ENCODE results near the gene GGN. TPM values are rescaled to one million over a fixed set of nuclear protein-coding genes. Genes with fewer than 3 reads are reported as not detected.

GGN gene
- total RNA-seq, 4 donors from 2014 or later = 2.5 to 10.1 (median 6.2) TPM

DNA sequence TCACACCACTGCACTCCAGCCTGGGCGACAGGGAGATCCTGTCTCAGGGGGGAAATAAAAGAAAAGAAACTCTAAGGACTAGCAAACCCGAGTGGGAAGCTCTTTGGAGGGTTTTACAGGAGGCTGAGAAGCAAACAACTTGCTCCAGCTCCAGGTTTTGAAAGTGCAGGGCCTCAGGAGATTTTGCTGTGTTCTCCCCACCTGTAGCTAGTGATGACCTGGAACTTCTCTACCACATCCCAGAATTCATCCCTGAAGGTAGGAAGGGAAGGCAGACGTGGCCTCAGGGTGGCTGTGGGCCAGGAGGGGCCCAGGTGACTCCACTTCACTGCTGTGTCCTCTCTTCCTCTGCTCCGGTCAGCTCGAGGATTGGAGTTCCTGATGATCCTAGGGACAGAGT, 29.8 kb downstream of the GGN start:
- TF ChIP-seq, protein P1, sequence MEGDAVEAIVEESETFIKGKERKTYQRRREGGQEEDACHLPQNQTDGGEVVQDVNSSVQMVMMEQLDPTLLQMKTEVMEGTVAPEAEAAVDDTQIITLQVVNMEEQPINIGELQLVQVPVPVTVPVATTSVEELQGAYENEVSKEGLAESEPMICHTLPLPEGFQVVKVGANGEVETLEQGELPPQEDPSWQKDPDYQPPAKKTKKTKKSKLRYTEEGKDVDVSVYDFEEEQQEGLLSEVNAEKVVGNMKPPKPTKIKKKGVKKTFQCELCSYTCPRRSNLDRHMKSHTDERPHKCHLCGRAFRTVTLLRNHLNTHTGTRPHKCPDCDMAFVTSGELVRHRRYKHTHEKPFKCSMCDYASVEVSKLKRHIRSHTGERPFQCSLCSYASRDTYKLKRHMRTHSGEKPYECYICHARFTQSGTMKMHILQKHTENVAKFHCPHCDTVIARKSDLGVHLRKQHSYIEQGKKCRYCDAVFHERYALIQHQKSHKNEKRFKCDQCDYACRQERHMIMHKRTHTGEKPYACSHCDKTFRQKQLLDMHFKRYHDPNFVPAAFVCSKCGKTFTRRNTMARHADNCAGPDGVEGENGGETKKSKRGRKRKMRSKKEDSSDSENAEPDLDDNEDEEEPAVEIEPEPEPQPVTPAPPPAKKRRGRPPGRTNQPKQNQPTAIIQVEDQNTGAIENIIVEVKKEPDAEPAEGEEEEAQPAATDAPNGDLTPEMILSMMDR (IDR thresholded peaks at IDR 0.05) = no peak
- TF ChIP-seq POLR2A (IDR thresholded peaks at IDR 0.05) = no peak
- no peak for DNase-seq
- Histone ChIP-seq H3K36me3 (no peaks in the 10 kb centered on the region), H3K4me3 (no peak overlapping the region), H3K9me3 (no peaks in the 10 kb centered on the region), H3K4me1 (peaks cover 0 to 19% (median 4%) of the 10 kb centered on the region in 4 donors), H3K27me3 (no peaks in the 10 kb centered on the region), H3K27ac (no peak overlapping the region)

DNA sequence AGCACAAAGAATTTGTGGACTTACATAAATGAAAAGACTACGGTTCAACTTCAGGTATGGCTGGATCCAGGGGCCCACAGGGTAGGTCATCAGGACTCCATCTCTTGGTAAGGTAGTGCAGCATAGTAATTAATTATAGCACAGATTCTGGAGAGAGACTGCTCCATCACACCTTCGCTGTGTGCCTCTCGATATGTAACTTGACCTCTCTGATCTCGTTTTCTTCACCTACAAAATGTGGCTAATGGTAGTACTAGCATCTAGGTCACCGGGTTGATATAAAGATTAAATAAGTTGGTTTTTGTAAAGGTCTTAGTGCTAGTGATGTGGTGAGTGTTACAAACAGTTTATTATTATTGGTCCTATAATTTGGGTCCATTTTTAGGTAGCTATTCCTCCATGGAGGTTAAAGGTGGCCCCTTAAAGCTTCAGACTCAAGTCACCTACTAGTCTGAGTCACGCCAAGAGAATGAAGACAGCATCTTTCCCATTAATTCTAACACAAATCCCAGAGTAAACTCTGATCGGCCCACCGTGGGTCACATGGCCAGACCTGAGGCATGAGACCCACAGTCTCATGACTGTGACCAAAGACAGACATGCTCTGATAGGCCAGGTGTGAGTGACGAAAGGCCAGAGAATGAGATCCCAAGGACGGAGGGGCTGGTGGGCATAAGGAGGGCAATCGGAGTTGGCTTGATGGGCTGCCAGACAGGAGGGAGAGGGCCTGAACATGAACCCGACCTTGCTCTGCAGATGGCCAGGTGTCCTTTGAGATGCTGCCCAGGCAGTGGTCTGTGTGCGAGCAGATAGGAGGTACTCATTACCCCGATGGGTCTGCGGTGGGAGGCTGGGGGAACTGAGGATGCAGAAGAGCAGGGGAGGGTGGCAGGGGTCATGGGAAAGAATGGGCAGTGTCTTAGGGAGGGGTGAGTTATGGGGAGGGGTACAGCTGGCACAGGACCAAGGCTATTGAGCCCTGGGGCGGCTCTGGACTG, 31.8 kb downstream of the GGN start:
- Histone ChIP-seq H3K9me3 (no peaks in the 10 kb centered on the region), H3K36me3 (no peaks in the 10 kb centered on the region), H3K4me3 (no peak overlapping the region), H3K27me3 (no peaks in the 10 kb centered on the region), H3K27ac (no peak overlapping the region), H3K4me1 (peaks cover 0 to under 1% (median 0%) of the 10 kb centered on the region in 4 donors)
- DNase-seq = no peak
- TF ChIP-seq POLR2A (IDR thresholded peaks at IDR 0.05) = no peak
- TF ChIP-seq, protein P1 (IDR thresholded peaks at IDR 0.05) = no peak

DNA sequence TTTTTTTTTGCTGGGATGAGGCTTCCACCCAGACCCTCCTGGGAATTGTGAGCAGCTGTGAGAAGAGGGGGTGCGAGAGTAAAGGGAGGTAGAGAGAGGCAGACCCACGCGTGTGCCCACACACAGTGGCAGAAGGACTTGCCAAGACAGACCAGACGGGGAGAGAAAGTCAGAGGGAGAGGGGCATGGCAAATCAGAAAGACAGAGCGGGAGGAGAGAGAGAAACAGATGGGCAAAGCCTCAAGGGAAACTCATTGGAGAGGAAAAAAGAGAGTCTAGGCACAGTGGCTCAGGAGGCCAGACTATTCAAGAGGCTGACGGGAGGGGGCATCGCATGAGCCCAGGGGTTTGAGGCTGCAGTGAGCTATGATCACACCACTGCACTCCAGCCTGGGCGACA, 35.2 kb downstream of the GGN start:
- H3K27me3 ChIP-seq = no peaks in the 10 kb centered on the region
- no peak overlapping the region for H3K27ac ChIP-seq
- H3K4me1 ChIP-seq = no peaks in the 10 kb centered on the region
- H3K4me3 ChIP-seq = no peak overlapping the region
- no peak for TF ChIP-seq POLR2A (IDR thresholded peaks at IDR 0.05)
- TF ChIP-seq, protein P1 (IDR thresholded peaks at IDR 0.05) = no peak
- no peak for DNase-seq
- H3K9me3 ChIP-seq = no peaks in the 10 kb centered on the region
- no peaks in the 10 kb centered on the region for H3K36me3 ChIP-seq

DNA sequence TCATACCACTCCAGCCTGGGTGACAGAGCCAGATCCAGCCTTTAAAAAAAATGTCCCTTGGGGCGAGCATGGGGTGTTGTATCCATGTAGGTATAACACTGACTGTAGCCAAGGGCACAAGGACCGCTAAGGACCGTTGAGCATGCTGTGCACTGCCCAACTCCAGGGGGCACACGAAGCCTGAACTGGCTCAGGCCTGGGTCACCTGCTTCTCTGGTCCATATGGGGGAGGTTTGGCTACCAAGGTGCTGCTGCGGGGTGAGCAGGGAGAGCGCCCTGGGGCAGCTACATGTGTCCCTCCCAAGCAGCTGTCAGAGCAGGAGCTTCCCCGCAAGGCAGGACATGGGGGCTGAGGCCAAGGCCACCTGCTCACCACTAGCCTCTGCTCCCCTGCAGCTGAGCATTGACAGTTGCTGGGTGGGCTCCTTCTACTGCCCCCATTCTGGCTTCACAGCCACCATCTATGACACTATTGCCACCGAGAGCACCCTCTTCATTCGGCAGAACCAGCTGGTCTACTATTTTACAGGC, 35.9 kb downstream of the GGN start:
- TF ChIP-seq, protein P1 (IDR thresholded peaks at IDR 0.05) = no peak
- TF ChIP-seq POLR2A (IDR thresholded peaks at IDR 0.05) = no peak
- no peaks in the 10 kb centered on the region for H3K36me3 ChIP-seq
- H3K4me3 ChIP-seq = no peak overlapping the region
- no peak for DNase-seq
- H3K27me3 ChIP-seq = no peaks in the 10 kb centered on the region
- H3K9me3 ChIP-seq = no peaks in the 10 kb centered on the region
- no peak overlapping the region for H3K27ac ChIP-seq
- H3K4me1 ChIP-seq = no peaks in the 10 kb centered on the region

DNA sequence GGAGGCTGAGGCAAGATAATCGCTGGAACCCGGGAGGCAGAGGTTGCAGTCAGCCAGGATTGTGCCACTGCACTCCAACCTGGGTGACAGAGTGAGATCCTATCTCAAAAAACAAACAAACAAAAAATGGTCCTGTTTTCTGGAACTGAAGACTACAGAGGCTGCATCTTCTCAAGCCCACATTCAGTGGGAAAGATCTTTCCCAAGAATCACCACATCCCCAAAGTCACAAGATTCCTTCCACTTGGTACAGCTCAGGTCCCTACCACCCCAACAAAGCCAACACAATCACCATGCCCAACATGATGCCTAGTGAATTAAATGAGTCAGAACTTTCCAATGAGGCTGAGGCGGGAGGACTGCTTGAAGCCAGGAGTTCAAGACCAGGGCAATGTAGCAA, 37.0 kb downstream of the GGN start:
- Histone ChIP-seq H3K9me3 (no peaks in the 10 kb centered on the region), H3K4me1 (no peaks in the 10 kb centered on the region), H3K27ac (no peak overlapping the region), H3K27me3 (no peaks in the 10 kb centered on the region), H3K4me3 (no peak overlapping the region), H3K36me3 (no peaks in the 10 kb centered on the region)
- DNase-seq = no peak
- TF ChIP-seq POLR2A (IDR thresholded peaks at IDR 0.05) = no peak
- TF ChIP-seq, protein P1 (IDR thresholded peaks at IDR 0.05) = no peak

Measured in Peyer's patch (tissue), 4 donors.